ENCODE measurements around the gene CCBE1.

GRCh38 chr18:59456657-59457056 is 240.6 kb downstream of the CCBE1 start:
- TF ChIP-seq SPI1 (IDR thresholded peaks at IDR 0.05; ENCODE audit: borderline replicate concordance, low read depth), result no peak
- no peak for TF ChIP-seq GABPA (IDR thresholded peaks at IDR 0.05; ENCODE audit: low read depth)
- TF ChIP-seq REST (IDR thresholded peaks at IDR 0.05; ENCODE audit: insufficient replicate concordance, low read depth), result no peak

Measured in HL-60 (cell line).